ENCODE results near the gene TADA2A.
"Not testable (repeated sequence)": the region's sequence is repeated elsewhere in the genome, so short reads cannot be mapped to it uniquely, and the experiment has no call there.

TADA2A gene

GRCh38 chr17:37494401-37494831, 87.7 kb downstream of the TADA2A start:
- no peak for DNase-seq

GRCh38 chr17:37494971-37495370, 88.3 kb downstream of the TADA2A start:
- DNase-seq = no peak

- no peak for DNase-seq
Observed at GRCh38 chr17:37500378-37500777, 93.7 kb downstream of the TADA2A start.

DNA sequence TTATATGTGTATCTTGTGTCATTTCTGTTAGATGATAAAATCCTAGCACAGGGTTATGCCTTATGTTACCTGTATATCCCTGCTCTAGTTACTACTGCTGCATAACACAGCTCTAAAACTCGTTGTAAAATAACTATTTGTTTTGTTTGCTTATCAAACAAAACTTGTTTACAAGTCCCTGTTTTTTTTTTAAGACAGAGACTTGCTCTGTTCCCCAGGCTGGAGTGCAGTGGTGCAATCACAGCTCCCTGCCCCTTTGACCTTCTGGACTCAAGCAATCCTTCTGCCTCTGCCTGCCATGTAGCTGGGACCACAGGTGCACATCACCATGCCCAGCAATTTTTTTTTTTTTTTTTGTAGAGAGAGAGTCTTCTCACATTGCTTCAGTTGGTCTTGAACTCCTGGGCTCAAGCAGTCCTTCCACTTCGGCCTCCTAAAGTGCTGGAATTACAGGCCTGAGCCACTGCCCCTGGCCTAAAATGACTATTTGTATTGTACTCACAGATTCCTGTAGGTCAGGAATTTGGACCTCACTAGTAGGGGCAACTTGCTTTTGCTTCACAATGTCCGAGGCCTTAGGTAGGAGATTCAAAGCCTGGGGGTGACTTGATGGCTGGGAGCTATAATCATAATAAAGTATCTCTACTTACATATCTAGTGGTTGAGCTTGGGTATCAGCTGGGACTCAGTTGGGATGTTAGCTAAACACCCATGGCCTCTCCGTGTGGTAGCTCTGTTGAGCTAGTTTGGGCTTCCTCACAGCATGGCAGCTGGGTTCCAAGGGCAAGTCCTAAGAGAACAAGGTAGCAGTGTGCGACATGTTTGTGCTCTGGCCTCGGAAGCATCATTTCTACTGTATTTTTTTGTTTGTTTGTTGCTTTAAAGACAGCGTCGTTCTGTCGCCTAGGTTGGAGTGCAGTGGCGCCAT, 95.6 kb downstream of the TADA2A start:
- DNase-seq = no peak

DNA sequence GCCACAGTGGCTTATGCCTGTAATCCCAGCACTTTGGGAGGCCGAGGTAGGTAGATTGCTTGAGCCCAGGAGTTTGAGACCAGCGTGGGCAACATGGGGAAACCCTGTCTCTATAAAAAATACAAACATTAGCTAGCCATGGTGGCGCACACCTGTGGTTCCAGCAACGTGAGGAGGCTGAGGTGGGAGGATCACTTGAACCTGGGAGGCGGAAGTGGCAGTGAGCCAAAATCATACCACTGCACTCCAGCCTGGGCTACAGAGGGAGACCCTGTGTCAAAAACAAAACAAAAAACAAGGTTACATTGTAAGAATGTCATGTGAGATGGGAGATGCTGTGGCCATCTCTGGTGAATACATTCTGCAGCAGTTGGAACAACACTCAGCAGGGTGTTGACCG, 96.5 kb downstream of the TADA2A start:
- no peak for DNase-seq

DNA sequence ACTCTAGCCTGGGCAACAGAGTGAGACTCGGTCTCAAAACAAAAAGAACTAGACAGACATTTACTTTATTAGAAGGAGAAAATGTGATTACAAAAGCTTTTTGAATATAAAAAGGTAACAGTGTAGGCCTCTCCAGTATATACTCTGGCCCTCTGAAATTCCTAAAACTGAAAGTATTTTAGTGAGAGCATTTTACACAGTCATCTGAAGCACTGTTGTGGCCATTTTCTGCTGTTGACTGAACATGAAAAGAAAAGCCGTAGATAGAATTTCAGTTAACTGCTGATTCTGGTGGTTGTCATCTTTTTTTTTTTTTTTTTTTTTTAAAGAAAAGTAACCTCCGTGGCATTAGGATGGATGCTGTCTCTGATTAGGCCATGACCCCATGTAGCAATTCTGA, 98.6 kb downstream of the TADA2A start:
- DNase-seq = no peak

DNA sequence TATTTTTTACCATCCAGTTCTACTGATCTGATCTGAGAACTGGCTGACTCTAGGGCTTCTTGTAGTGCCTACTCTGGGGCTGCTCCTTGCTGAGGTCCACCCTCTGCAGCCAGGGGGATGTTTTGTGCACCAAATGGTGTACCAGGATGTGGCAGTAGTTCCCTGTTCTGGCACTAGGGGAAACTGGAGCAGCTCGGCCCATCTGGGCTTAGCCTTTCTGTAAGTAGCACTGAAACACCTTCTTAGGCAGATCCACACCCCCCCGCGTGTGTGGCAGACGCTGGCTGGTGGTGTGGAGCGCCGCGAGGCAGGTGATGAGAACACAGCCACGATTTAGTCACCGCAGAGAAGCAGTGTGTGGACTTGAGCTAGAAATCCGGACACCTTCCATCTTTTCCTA, 100.0 kb downstream of the TADA2A start:
- DNase-seq = no peak

DNA sequence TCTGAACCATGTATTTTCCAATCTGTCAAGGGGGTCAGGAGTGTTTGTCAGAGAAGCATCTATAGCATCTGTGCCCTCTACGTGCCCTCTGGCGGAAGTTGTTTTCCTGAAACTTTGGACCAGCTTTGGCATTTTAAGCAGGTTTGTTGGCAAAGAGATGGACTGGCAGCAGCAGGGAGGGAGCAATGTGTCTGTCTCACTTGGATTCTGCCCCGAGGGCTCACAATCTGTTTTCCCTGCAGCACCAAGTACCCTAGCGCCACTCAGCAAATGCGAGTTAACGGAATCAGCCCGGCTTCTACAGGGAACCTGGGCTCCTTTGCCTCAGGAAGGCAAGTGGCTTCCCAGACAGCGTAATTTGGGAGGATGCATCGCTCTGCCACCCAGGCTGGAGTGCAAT, 100.4 kb downstream of the TADA2A start:
- DNase-seq = no peak

DNA sequence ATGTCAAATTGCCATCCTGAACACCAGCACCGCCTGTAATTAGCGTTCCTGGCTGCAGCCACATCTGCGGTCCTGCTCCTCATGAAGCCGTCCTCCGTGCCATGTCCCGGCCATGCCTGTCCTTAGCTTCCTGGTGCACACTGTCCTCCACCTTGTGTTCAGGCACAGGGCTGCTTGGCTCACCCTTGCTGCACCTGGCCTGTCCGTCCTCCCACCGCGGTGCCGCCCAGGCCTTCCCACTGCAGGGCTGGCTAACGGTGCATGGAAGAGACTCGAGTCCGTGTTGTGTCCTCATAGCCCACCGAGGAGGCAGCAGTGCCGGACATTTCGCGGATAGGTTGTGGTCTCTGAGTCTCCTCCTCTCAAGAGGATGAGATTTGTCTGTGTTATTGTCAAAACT, 103.4 kb downstream of the TADA2A start:
- DNase-seq = no peak

DNA sequence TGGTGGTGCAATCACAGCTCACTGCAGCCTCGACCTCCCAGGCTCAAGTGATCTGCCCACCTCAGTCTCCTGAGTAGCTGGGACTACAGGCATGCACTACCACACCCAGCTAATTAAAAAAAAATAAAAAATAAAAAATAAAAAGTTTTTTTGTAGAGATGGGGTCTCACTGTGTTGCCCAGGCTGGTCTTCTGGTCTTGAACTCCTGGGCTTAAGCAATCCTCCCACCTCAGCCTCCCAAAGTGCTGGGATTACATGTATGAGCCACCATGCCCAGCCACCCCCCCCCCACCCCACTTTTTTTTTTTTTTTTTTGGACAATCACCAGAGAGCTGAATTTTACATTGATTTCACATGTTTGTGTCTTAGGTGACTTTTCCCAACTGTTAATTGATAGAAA, 105.0 kb downstream of the TADA2A start:
- DNase-seq = not testable (repeated sequence)

- no peak for DNase-seq
Observed at GRCh38 chr17:37512442-37513068, 105.9 kb downstream of the TADA2A start.

DNA sequence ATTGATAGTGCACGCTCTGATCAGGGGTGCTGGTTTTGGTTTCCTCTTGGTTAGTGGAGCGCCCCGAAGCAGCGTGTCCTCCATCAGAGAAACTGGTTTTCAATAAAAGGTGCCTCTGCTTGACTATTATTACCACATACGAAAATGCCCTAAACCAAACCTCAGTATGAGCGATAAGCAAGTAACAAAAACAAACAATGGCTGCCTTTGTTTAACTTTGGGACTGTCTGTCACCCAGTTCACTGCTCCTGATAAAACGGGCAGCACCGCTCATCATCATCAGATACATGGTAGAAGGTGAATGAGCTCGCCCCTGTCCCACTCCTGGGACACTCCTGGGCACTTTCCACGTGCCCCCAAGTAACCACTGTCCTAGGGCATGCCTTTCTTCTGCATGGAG, 107.0 kb downstream of the TADA2A start:
- DNase-seq = no peak

GRCh38 chr17:37516127-37516571, 109.5 kb downstream of the TADA2A start:
- no peak for DNase-seq

DNA sequence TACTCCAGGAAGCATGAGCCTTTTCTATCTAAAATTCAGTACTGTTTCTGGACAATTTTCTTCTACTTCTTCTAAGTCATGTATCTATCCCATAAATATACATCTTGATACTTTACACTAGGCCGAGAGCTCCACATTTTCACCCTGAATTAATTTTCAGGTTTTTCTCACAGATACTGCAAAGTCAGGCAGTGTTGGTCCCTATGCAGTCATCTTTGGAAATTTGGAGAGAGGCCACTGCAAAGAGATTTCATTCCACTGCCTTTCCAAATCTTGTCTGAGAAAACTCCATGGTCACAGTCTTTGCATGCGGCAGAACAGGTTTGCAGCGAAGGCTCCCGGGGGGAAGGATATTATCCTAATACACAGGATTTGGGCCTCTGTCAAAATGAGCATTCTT, 111.2 kb downstream of the TADA2A start:
- no peak for DNase-seq

- DNase-seq = no peak
Observed at GRCh38 chr17:37518826-37519225, 112.1 kb downstream of the TADA2A start.

DNA sequence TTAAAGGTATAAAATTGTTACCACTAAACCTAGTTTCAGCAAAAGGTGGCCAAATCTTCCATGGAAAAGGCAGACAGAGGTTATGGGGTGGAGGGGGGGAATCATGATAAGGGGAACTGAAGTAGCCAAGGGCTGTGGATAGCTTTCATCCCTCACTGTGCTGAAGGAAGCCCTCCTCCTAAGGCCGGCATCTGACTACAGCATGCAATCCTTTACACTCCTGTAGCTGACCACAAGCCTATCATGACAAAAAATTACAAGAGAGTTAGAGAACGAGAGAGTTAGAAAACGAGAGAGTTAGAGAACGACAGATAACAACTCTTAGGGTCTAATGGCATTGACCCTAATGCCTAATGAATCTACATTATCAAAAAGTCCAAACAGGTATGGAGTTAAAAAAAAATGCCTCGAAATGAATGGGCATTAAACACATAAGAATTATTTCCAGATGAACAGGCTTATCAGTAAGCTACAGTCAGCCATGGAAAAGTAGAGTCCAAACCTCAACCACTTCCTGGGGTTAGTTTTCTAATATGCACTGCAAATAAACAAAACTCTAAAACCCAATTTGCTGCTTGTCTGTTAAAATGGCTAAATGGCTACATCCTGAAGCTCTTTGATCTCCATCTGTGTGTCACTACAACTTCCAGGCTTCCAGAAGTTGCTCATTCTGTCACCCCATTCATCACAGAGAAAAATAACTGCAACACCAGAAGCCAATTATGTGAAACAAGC, 112.7 kb downstream of the TADA2A start:
- DNase-seq = no peak

DNA sequence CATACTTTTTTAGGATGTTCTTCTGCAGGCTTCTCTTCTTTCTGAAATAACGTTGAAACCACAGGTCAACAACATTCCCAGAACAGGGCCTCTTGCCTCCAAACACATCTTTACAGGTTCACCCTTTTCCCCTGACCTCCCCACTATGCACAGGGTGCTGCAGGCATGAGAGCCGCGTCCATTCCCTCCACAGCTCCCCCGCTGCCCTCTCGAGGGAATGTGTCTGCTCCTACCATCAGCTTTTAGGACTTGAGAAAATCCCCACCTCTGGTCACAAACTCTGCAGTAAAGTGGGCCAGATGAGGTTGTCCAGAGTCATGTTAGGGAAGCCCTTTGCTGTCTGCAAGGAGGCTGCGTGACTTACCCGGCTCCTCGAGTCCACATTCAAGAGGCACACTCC, 113.5 kb downstream of the TADA2A start:
- DNase-seq = no peak

GRCh38 chr17:37521821-37522220, 115.1 kb downstream of the TADA2A start:
- no peak for DNase-seq

DNA sequence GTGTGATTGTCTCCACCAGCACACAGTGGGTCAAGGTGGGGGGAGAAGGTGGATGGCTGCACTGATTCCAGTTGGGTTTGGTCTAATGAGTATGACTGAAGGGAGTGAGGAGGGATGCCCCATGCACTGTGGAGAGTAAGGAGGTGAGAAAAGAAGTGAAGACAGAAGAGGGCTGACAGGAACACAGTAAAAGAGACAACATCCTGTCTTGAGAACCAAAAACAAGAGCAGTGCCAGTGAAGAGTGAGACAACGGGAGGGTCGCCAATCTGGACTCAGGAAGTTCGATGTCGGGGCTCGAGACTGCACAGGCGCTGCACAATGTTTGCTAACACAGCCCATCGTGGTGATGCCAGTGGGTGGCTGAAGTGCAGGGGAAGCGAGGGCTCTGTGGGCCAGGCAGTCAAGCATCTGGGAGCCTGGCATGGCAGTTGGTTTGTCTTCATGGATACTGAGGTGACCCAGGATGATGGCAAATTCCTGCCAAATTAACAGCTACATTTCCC, 117.1 kb downstream of the TADA2A start:
- DNase-seq = no peak

DNA sequence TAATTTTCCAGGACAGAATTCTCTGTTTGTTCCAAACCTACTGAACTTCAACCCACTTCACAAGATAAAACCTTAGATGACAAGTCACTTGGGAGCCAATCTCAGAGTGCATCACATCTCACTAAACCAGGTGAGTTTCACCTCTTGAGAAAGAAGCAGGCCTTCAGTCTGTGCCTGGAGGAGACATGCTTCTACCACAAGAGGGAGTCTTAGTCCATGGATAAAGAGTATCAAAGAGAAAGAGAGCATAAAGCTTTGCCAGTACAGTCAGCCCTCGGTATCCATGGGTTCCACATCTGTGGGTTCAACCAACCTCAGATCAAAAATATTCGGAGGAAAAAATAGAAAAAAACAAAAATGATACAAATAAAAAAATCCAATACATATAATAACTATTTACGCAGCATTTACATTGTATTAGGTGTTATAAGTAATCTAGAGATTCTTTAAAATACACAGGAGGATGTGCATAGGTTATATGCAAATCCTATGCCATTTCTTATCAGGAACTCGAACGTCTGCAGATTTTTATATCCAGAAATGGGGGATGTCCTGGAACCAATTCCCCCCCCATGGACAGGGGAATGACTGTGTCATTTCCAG, 120.7 kb downstream of the TADA2A start:
- no peak for DNase-seq
